ENCODE measurements around the gene HBQ1.

The HBQ1 gene

GRCh38 chr16:180101-180675 lies at the start of gene HBQ1:
HBQ1 (plus strand) TSS chr16:180459; CDS start chr16:180487, 28 bp downstream.
- peak within 1 kb of the TSS; percentile 21 for H3K4me3 ChIP-seq (ENCODE audit: low read depth, low read length)
- peak; percentile 8 for TF ChIP-seq CTCF (IDR thresholded peaks at IDR 0.05; ENCODE audit: insufficient read depth, low read depth, low read length, missing control alignments)
- no peak for DNase-seq (ENCODE audit: low read depth)

DNA sequence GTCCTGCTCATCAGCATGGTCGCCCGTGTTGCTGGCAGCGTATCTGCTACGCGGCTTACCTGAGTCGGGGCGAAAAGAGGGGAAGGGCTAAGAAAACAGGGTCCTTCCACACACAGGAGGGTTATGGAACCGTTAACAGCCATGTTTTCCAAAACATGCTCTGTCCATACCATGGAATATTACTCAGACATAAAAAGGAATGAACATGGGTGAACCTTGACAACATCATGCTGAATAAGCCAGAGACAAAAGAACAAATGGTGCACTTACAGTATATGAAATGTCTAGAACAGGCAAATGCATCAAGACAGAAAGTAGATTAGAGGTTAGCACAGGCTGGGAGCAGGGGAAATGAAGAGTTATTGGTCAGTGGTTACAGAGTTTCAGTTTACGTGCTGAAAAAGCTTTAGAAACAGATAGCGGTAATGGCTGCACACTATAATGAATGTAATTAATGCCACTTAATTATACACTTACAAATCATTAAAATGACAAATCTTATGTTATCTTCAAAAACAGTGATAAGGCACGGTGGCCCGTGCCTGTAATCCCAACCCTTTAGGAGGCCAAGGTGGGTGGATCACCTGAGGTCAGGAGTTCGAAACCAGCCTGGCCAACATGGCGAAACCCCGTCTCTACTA lies 49.6 kb upstream of the HBQ1 start:
- no peak for TF ChIP-seq CTCF (IDR thresholded peaks at IDR 0.05; ENCODE audit: insufficient read depth, low read depth, low read length, missing control alignments)
- peak; percentile 37 for DNase-seq (ENCODE audit: low read depth)

GRCh38 chr16:132120-132519 lies 48.1 kb upstream of the HBQ1 start:
- no peak for DNase-seq (ENCODE audit: low read depth)
- TF ChIP-seq CTCF (IDR thresholded peaks at IDR 0.05; ENCODE audit: insufficient read depth, low read depth, low read length, missing control alignments): no peak
- H3K4me3 ChIP-seq (ENCODE audit: low read depth, low read length): no peak overlapping the region

More for the DNA sequence above, 49.6 kb upstream of the HBQ1 start:
- no peak overlapping the region for H3K4me3 ChIP-seq (ENCODE audit: low read depth, low read length)

DNA sequence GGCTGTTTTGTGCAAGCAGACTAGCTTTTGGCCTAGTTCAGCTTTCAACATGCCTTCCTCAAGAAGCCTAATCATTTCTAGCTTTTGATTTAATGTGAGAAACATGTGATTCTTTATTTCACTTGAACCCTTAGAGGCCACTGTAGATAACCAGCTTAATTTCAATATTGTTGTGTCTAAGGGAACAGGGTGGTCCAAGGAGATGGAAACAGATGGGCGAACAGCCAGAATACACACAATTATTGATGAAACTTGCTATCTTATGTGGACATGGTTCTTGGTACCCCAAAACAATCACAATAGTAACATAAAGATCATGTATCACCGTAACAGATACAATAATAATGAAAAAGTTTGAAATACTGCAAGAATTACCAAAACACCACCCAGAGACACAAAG lies 46.5 kb upstream of the HBQ1 start:
- H3K4me3 ChIP-seq (ENCODE audit: low read depth, low read length): no peak overlapping the region
- no peak for DNase-seq (ENCODE audit: low read depth)
- TF ChIP-seq CTCF (IDR thresholded peaks at IDR 0.05; ENCODE audit: insufficient read depth, low read depth, low read length, missing control alignments): no peak

GRCh38 chr16:138049-138417 lies 42.2 kb upstream of the HBQ1 start:
- peak overlapping the region; percentile 93 for H3K4me3 ChIP-seq (ENCODE audit: low read depth, low read length)
- TF ChIP-seq CTCF (IDR thresholded peaks at IDR 0.05; ENCODE audit: insufficient read depth, low read depth, low read length, missing control alignments): no peak
- peak; percentile 45 for DNase-seq (ENCODE audit: low read depth)

- no peak for TF ChIP-seq CTCF (IDR thresholded peaks at IDR 0.05; ENCODE audit: insufficient read depth, low read depth, low read length, missing control alignments)
- DNase-seq (ENCODE audit: low read depth): no peak
- H3K4me3 ChIP-seq (ENCODE audit: low read depth, low read length): no peak overlapping the region
These were observed 39.9 kb upstream of the HBQ1 start for GRCh38 chr16:140175-140857.
